WTC11 (cell line): ENCODE results near the gene AVEN. TPM values are rescaled to one million over a fixed set of nuclear protein-coding genes. Genes with fewer than 3 reads are reported as not detected.

Experiments
- ATAC-seq: fragments of 200-7000 bp; cut with Tn5 transposase; 2 replicates; pipeline ENCODE4 v1.10.0; 2021; ENCODE audit warnings: mild to moderate bottlenecking, moderate library complexity
- CTCF ChIA-PET: fragments of 300-600 bp; sonication (Branson Sonifier 250); formaldehyde crosslinking; loops from one replicate; lab custom pipeline; 2021; ENCODE audit warnings: antibody characterized with exemption; lab: Charles Lee
- POLR2A ChIA-PET: fragments of 350-600 bp; sonication (Branson Sonifier 250); formaldehyde crosslinking; loops from one replicate; lab custom pipeline; 2021; ENCODE audit warnings: antibody characterized with exemption; lab: Charles Lee
- DNase-seq: peaks from one replicate; pipeline ENCODE4 v3.0.0; 2021; ENCODE audit warnings: low spot score
- H3K27ac Mint-ChIP-seq: 2 replicates; pipeline ENCODE4 v1.8.0; 2021; ENCODE audit warnings: mixed read lengths
- H3K27me3 Mint-ChIP-seq: 2 replicates; pipeline ENCODE4 v1.8.0; 2021; ENCODE audit warnings: low read depth, mild to moderate bottlenecking, moderate library complexity, mixed read lengths
- H3K36me3 Mint-ChIP-seq: 2 replicates; pipeline ENCODE4 v1.8.0; 2021; ENCODE audit warnings: mixed read lengths
- H3K4me1 Mint-ChIP-seq: 2 replicates; pipeline ENCODE4 v1.8.0; 2022; ENCODE audit warnings: mixed read lengths
- H3K4me3 Mint-ChIP-seq: 2 replicates; pipeline ENCODE4 v1.8.0; 2021; ENCODE audit warnings: mild to moderate bottlenecking, moderate library complexity, mixed read lengths
- H3K9me3 Mint-ChIP-seq: 2 replicates; pipeline ENCODE4 v1.8.0; 2021; ENCODE audit warnings: mixed read lengths
- ATF1 ChIP-seq: sonication (generic); formaldehyde crosslinking; IDR thresholded peaks from 2 replicates; pipeline ENCODE4 v1.8.1; 2023; ENCODE audit warnings: mild to moderate bottlenecking, moderate library complexity, missing genetic modification reagents
- CREM ChIP-seq: sonication (generic); formaldehyde crosslinking; IDR thresholded peaks from 2 replicates; pipeline ENCODE4 v1.8.1; 2022; ENCODE audit warnings: mild to moderate bottlenecking, missing genetic modification reagents, moderate library complexity
- CTCF ChIP-seq: fragments of 200-600 bp; IDR thresholded peaks from 2 replicates; pipeline ENCODE4 v1.8.0; 2022; ENCODE audit warnings: antibody characterized with exemption
- E2F4 ChIP-seq: sonication (generic); formaldehyde crosslinking; IDR thresholded peaks from 2 replicates; pipeline ENCODE4 v1.8.1; 2022; ENCODE audit warnings: low read depth, mild to moderate bottlenecking, moderate library complexity, missing genetic modification reagents, borderline replicate concordance
- ERG ChIP-seq: fragments of 250-450 bp; sonication (Bioruptor Pico); IDR thresholded peaks from 2 replicates; pipeline ENCODE4 v1.8.0; 2021; ENCODE audit warnings: mild to moderate bottlenecking
- FOXK1 ChIP-seq: sonication (generic); formaldehyde crosslinking; IDR thresholded peaks from 2 replicates; pipeline ENCODE4 v1.8.0; 2022; ENCODE audit warnings: mild to moderate bottlenecking, moderate library complexity, missing genetic modification reagents
- GABPB1 ChIP-seq: sonication (generic); formaldehyde crosslinking; IDR thresholded peaks from 2 replicates; pipeline ENCODE4 v1.8.1; 2023; ENCODE audit warnings: mild to moderate bottlenecking, missing genetic modification reagents
- KAT7 ChIP-seq: sonication (generic); formaldehyde crosslinking; IDR thresholded peaks from 2 replicates; pipeline ENCODE4 v1.8.1; 2023; ENCODE audit warnings: missing genetic modification reagents, mild to moderate bottlenecking, borderline replicate concordance
- MAX ChIP-seq: sonication (generic); formaldehyde crosslinking; IDR thresholded peaks from 2 replicates; pipeline ENCODE4 v1.8.0; 2022; ENCODE audit warnings: mild to moderate bottlenecking, missing genetic modification reagents
- MXD4 ChIP-seq: fragments of 250-450 bp; sonication (Bioruptor Pico); IDR thresholded peaks from 2 replicates; pipeline ENCODE4 v1.8.0; 2021; ENCODE audit warnings: mild to moderate bottlenecking, moderate library complexity, borderline replicate concordance
- NR1H2 ChIP-seq: sonication (generic); formaldehyde crosslinking; IDR thresholded peaks from 2 replicates; pipeline ENCODE4 v1.9.0; 2021; ENCODE audit warnings: mild to moderate bottlenecking, moderate library complexity, missing genetic modification reagents
- OVOL2 ChIP-seq: fragments of 250-450 bp; sonication (Bioruptor Pico); IDR thresholded peaks from 2 replicates; pipeline ENCODE4 v1.9.0; 2021; ENCODE audit warnings: mild to moderate bottlenecking, borderline replicate concordance
- SMAD3 ChIP-seq: sonication (generic); formaldehyde crosslinking; IDR thresholded peaks from 2 replicates; pipeline ENCODE4 v1.8.0; 2022; ENCODE audit warnings: missing genetic modification reagents, mild to moderate bottlenecking, borderline replicate concordance
- SMAD4 ChIP-seq: sonication (generic); formaldehyde crosslinking; IDR thresholded peaks from 2 replicates; pipeline ENCODE4 v1.8.0; 2022; ENCODE audit warnings: mild to moderate bottlenecking, missing genetic modification reagents
- TEAD4 ChIP-seq: sonication (generic); formaldehyde crosslinking; IDR thresholded peaks from 2 replicates; pipeline ENCODE4 v1.8.0; 2022; ENCODE audit warnings: mild to moderate bottlenecking, missing genetic modification reagents
- ZMAT4 ChIP-seq: fragments of 250-450 bp; sonication (Bioruptor Pico); IDR thresholded peaks from 2 replicates; pipeline ENCODE4 v1.9.0; 2021; ENCODE audit warnings: mild to moderate bottlenecking
- ZNF263 ChIP-seq: sonication (generic); formaldehyde crosslinking; IDR thresholded peaks from 2 replicates; pipeline ENCODE4 v1.8.1; 2022; ENCODE audit warnings: low read depth, mild to moderate bottlenecking, moderate library complexity, missing genetic modification reagents
- ZNF317 ChIP-seq: sonication (generic); formaldehyde crosslinking; IDR thresholded peaks from 2 replicates; pipeline ENCODE4 v1.8.1; 2023; ENCODE audit warnings: low read depth, mild to moderate bottlenecking, moderate library complexity, missing genetic modification reagents, borderline replicate concordance
- ZNF396 ChIP-seq: fragments of 250-450 bp; sonication (Bioruptor Pico); IDR thresholded peaks from 2 replicates; pipeline ENCODE4 v1.8.0; 2021; ENCODE audit warnings: mild to moderate bottlenecking, moderate library complexity, borderline replicate concordance
- ZNF416 ChIP-seq: fragments of 250-450 bp; sonication (Bioruptor Pico); IDR thresholded peaks from 2 replicates; pipeline ENCODE4 v1.9.0; 2021; ENCODE audit warnings: mild to moderate bottlenecking, inconsistent platforms
- ZNF671 ChIP-seq: fragments of 250-450 bp; sonication (Bioruptor Pico); IDR thresholded peaks from 2 replicates; pipeline ENCODE4 v1.8.0; 2021; ENCODE audit warnings: mild to moderate bottlenecking
- total RNA-seq: library from RNA; stranded (reverse); gene quantifications from 3 replicates; pipeline ENCODE4 v1.2.3, GENCODE V29; 2021

AVEN gene
- total RNA-seq, 1 experiment from 2014 or later = 12.4 TPM

- no peak overlapping the region for H3K4me3 Mint-ChIP-seq
- TF ChIP-seq CREM (CRISPR knock-in tag) (no peak), ATF1 (CRISPR knock-in tag) (no peak), MAX (CRISPR knock-in tag) (no peak), MXD4 (no peak), ERG (CRISPR knock-in tag) (no peak), NR1H2 (no peak), TEAD4 (CRISPR knock-in tag) (no peak), E2F4 (CRISPR knock-in tag) (no peak), CTCF (no peak), ZNF263 (CRISPR knock-in tag) (no peak), OVOL2 (no peak)
- H3K4me1 Mint-ChIP-seq = peaks cover 17% of the 10 kb centered on the region
- H3K9me3 Mint-ChIP-seq = peaks cover 4% of the 10 kb centered on the region
- CTCF ChIA-PET = interaction anchor here (1.1 kb wide), 1 partner anchor 89 kb away, joined by 3 read pairs; no protein-coding TSS in a partner anchor
- H3K36me3 Mint-ChIP-seq = no peaks in the 10 kb centered on the region
- DNase-seq (no peak), ATAC-seq (no peak)
- POLR2A ChIA-PET = no interaction called here
- no peak overlapping the region for H3K27ac Mint-ChIP-seq
- no peaks in the 10 kb centered on the region; the same call in 1 of the 2 replicates for H3K27me3 Mint-ChIP-seq
Measured at GRCh38 chr15:33826201-33826600, 212.8 kb downstream of the AVEN start.

GRCh38 chr15:33825453-33825852, 213.6 kb downstream of the AVEN start:
- H3K36me3 Mint-ChIP-seq = no peaks in the 10 kb centered on the region
- no peak overlapping the region for H3K4me3 Mint-ChIP-seq
- H3K9me3 Mint-ChIP-seq = peaks cover 4% of the 10 kb centered on the region
- POLR2A ChIA-PET = no interaction called here
- no peaks in the 10 kb centered on the region; the same call in 1 of the 2 replicates for H3K27me3 Mint-ChIP-seq
- CTCF ChIA-PET = interaction anchor here (0.7 to 1.1 kb wide), 2 partner anchors 25 to 88 kb away, joined by 3 to 4 read pairs; no protein-coding TSS in a partner anchor
- DNase-seq (no peak), ATAC-seq (no peak)
- H3K27ac Mint-ChIP-seq = no peak overlapping the region
- peaks cover 19% of the 10 kb centered on the region for H3K4me1 Mint-ChIP-seq
- TF ChIP-seq ATF1 (CRISPR knock-in tag) = no peak
- no peak for TF ChIP-seq ZNF317 (CRISPR knock-in tag)
- TF ChIP-seq KAT7 (CRISPR knock-in tag) = no peak
- TF ChIP-seq MXD4 = no peak
- no peak for TF ChIP-seq ZNF671 (CRISPR knock-in tag)
- TF ChIP-seq SMAD3 = no peak
- no peak for TF ChIP-seq ERG (CRISPR knock-in tag)
- TF ChIP-seq ZMAT4 (CRISPR knock-in tag) = no peak
- no peak for TF ChIP-seq ZNF416 (CRISPR knock-in tag)
- TF ChIP-seq GABPB1 (CRISPR knock-in tag) = no peak
- TF ChIP-seq SMAD4 (CRISPR knock-in tag) = no peak
- no peak for TF ChIP-seq ZNF396
- TF ChIP-seq FOXK1 (CRISPR knock-in tag) = no peak
